C4-2B (cell line): ENCODE data around the gene CAB39.

ENCODE experiments used
- CTCF ChIP-seq: fragments of 450-650 bp; conservative IDR thresholded peaks from 2 replicates; pipeline ENCODE4 v1.5.1; 2017; ENCODE audit warnings: mild to moderate bottlenecking
- ZFX ChIP-seq: fragments of 450-650 bp; IDR thresholded peaks from 2 replicates; pipeline ENCODE4 v1.6.1; 2017

- no peak for TF ChIP-seq CTCF
- TF ChIP-seq ZFX = no peak
Measured at GRCh38 chr2:230701308-230701707, 11.3 kb upstream of the CAB39 start.
